ENCODE results near the gene PPM1G. TPM values are rescaled to one million over a fixed set of nuclear protein-coding genes. Genes with fewer than 3 reads are reported as not detected.

The PPM1G gene
- total RNA-seq, 1 experiment from 2014 or later = 140 TPM

DNA sequence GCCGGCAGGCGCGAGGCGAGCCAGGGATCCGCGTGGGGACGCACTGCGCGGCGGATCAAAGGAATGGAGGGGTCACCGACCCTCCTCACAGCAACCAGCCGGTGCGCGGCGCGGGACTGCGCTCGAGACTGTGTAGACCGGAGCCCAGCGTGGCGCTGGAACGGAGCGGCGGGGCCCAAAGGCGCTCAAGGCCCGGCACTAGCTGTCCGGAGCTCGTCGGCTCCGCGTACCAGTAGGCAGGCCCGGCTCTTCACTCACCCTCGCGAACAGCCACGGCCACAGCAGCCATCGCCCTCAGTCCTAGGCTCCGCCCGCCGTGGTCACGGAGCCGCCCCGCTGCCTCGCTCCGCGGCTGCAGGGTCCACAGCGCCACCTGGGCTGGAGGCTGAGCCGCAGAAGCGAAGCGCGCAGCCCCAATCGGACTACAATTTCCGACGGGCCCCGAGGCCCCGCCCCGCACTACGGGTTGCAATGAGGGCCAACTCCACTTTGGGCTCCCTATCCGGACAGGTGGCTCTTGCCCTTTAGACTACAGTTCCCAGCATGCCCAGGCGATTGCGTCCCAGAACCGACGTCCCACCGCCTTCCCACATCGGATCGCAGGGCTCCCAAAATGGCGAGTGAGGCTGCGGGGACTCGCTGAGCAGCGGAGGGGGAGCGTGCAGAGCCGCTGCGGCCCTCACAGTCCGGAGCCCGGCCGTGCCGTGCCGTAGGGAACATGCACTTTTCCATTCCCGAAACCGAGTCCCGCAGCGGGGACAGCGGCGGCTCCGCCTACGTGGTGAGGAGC lies 39.2 kb downstream of the PPM1G start, which contains the start of the genes EIF2B4 and SNX17 (continued):
- TF ChIP-seq, protein P1, sequence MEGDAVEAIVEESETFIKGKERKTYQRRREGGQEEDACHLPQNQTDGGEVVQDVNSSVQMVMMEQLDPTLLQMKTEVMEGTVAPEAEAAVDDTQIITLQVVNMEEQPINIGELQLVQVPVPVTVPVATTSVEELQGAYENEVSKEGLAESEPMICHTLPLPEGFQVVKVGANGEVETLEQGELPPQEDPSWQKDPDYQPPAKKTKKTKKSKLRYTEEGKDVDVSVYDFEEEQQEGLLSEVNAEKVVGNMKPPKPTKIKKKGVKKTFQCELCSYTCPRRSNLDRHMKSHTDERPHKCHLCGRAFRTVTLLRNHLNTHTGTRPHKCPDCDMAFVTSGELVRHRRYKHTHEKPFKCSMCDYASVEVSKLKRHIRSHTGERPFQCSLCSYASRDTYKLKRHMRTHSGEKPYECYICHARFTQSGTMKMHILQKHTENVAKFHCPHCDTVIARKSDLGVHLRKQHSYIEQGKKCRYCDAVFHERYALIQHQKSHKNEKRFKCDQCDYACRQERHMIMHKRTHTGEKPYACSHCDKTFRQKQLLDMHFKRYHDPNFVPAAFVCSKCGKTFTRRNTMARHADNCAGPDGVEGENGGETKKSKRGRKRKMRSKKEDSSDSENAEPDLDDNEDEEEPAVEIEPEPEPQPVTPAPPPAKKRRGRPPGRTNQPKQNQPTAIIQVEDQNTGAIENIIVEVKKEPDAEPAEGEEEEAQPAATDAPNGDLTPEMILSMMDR (IDR thresholded peaks at IDR 0.05 in 2 of 3, conservative IDR thresholded peaks at IDR 0.05 in 1 of 3; ENCODE audit: borderline replicate concordance in 1 of 3, insufficient read depth in 1 of 3, low read depth in 2 of 3, low read length in 2 of 3) = peak in 2 of 3 experiments; percentile 69 to 79; a peak in 4 of 6 replicates
- peak; percentile 77 for TF ChIP-seq POLR2A (IDR thresholded peaks at IDR 0.05; ENCODE audit: borderline replicate concordance, extremely low read depth, insufficient read depth, insufficient read length)
- TF ChIP-seq POLR2AphosphoS5 (IDR thresholded peaks at IDR 0.05; ENCODE audit: low read depth, low read length) = peak; percentile 94
- TF ChIP-seq ZNF274 (IDR thresholded peaks at IDR 0.05; ENCODE audit: low read depth, low read length) = no peak
- TF ChIP-seq EZH2phosphoT487 (IDR thresholded peaks at IDR 0.05; ENCODE audit: borderline replicate concordance) = no peak
- TF ChIP-seq, protein P2, sequence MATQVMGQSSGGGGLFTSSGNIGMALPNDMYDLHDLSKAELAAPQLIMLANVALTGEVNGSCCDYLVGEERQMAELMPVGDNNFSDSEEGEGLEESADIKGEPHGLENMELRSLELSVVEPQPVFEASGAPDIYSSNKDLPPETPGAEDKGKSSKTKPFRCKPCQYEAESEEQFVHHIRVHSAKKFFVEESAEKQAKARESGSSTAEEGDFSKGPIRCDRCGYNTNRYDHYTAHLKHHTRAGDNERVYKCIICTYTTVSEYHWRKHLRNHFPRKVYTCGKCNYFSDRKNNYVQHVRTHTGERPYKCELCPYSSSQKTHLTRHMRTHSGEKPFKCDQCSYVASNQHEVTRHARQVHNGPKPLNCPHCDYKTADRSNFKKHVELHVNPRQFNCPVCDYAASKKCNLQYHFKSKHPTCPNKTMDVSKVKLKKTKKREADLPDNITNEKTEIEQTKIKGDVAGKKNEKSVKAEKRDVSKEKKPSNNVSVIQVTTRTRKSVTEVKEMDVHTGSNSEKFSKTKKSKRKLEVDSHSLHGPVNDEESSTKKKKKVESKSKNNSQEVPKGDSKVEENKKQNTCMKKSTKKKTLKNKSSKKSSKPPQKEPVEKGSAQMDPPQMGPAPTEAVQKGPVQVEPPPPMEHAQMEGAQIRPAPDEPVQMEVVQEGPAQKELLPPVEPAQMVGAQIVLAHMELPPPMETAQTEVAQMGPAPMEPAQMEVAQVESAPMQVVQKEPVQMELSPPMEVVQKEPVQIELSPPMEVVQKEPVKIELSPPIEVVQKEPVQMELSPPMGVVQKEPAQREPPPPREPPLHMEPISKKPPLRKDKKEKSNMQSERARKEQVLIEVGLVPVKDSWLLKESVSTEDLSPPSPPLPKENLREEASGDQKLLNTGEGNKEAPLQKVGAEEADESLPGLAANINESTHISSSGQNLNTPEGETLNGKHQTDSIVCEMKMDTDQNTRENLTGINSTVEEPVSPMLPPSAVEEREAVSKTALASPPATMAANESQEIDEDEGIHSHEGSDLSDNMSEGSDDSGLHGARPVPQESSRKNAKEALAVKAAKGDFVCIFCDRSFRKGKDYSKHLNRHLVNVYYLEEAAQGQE (IDR thresholded peaks at IDR 0.05; ENCODE audit: low read depth) = no peak
- no peak for TF ChIP-seq ZFX (IDR thresholded peaks at IDR 0.05)
- peak; percentile 100 for TF ChIP-seq TCF7L2 (IDR thresholded peaks at IDR 0.05; ENCODE audit: borderline replicate concordance, extremely low read depth, insufficient read depth, insufficient read length)
- no peak for TF ChIP-seq ELF1 (IDR thresholded peaks at IDR 0.05; ENCODE audit: borderline replicate concordance, low read depth)
- TF ChIP-seq FOSL1 (IDR thresholded peaks at IDR 0.05; ENCODE audit: low read depth) = no peak

Data from HCT116 (cell line).